Astrocyte of the cerebellum (primary cell): ENCODE measurements around the gene AKR1B15.
"Not testable (repeated sequence)": the region's sequence is repeated elsewhere in the genome, so short reads cannot be mapped to it uniquely, and the experiment has no call there.

Source experiments
- DNase-seq: peaks from one replicate; pipeline ENCODE4 v3.0.0-alpha.2; 2011; ENCODE audit warnings: low read depth
- H3K4me3 ChIP-seq: 2 replicates; pipeline ENCODE4 v1.5.1; 2011; ENCODE audit warnings: mild to moderate bottlenecking, low read depth, low read length, moderate library complexity
- in situ Hi-C: cut with HindIII; loops from 2 replicates; pipeline ENCODE4 v1.10.0; 2017; ENCODE audit warnings: low sequenced_read_pairs
- TF ChIP-seq, protein P1 (sequence below): IDR thresholded peaks from 2 replicates; pipeline ENCODE4 v1.5.1; 2012; ENCODE audit warnings: low read length, low read depth, moderate library complexity, mild to moderate bottlenecking; ENCODE audit errors: missing control alignments

AKR1B15 gene

DNA sequence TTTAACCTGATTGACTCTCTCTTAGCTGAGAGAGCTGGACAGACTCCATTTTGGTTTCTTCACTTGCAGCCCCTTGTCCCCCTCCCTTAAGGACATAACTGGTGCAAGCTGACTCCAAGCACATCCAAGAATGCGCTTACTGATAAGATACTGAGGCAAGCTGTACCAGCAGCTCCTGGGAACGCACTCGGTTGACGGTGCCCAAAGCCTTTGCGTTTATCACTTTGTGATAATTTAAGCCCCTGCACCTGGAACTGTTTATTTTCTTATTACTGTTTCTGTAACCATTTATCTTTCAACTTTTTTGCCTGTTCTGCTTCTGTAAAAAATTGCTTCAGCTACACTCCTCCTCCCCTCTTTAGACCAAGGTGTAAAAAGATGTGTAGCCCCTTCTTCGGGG lies 8.5 kb downstream of the AKR1B15 start:
- in situ Hi-C loops: no loop called here
- TF ChIP-seq, protein P1, sequence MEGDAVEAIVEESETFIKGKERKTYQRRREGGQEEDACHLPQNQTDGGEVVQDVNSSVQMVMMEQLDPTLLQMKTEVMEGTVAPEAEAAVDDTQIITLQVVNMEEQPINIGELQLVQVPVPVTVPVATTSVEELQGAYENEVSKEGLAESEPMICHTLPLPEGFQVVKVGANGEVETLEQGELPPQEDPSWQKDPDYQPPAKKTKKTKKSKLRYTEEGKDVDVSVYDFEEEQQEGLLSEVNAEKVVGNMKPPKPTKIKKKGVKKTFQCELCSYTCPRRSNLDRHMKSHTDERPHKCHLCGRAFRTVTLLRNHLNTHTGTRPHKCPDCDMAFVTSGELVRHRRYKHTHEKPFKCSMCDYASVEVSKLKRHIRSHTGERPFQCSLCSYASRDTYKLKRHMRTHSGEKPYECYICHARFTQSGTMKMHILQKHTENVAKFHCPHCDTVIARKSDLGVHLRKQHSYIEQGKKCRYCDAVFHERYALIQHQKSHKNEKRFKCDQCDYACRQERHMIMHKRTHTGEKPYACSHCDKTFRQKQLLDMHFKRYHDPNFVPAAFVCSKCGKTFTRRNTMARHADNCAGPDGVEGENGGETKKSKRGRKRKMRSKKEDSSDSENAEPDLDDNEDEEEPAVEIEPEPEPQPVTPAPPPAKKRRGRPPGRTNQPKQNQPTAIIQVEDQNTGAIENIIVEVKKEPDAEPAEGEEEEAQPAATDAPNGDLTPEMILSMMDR: no peak
- no peak overlapping the region for H3K4me3 ChIP-seq
- DNase-seq: no peak

- no peak overlapping the region for H3K4me3 ChIP-seq
- in situ Hi-C loops: no loop called here
- TF ChIP-seq, protein P1: no peak
- no peak for DNase-seq
Measured at GRCh38 chr7:134558370-134558769, 9.5 kb downstream of the AKR1B15 start.

DNA sequence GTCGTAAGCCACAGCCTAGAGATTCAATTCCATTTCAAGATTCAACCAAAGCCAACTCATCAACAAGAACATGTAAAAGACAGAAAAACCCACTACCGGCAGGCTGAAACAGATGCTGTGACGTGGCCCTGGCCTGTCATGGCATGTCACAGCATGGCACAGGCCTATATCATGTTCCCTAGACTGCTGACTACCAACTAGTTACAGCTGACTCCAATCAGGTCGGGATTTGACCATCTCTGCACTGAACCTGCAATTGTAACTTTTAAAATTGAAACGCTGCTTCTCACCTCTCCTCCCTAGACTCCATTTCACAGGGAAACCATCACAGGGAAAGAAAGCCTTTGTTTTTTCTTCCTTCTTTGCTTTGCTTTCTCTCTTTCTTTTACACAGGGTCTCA lies 12.7 kb downstream of the AKR1B15 start:
- in situ Hi-C loops, DNase-seq, H3K4me3 ChIP-seq: not testable (repeated sequence)

- no peak overlapping the region for H3K4me3 ChIP-seq
- TF ChIP-seq, protein P1: no peak
- peak; percentile 80 for DNase-seq
- in situ Hi-C loops: no loop called here
Measured at GRCh38 chr7:134562136-134562535, 13.2 kb downstream of the AKR1B15 start.

DNA sequence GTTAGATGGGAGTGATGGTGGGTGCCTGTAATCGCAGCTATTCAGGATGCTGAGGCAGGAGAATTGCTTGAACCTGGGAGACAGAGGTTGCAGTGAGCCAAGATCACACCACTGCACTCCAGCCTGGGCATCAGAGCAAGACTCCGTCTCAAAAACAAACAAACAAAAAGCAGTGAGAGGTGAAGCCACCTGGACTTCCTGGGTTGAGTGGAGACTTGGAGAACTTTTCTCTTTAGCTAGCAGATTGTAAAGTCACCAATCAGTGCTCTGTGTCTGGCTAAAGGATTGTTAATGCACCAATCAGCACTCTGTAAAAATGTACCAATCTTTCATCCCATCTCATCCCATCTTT lies 14.5 kb downstream of the AKR1B15 start:
- H3K4me3 ChIP-seq, in situ Hi-C loops, DNase-seq: not testable (repeated sequence)

- in situ Hi-C loops: no loop called here
- DNase-seq: no peak
- TF ChIP-seq, protein P1: no peak
- no peak overlapping the region for H3K4me3 ChIP-seq
Measured at GRCh38 chr7:134565643-134566136, 16.8 kb downstream of the AKR1B15 start.

GRCh38 chr7:134567368-134567767 lies 18.5 kb downstream of the AKR1B15 start:
- in situ Hi-C loops: no loop called here
- TF ChIP-seq, protein P1: no peak
- DNase-seq: no peak
- no peak overlapping the region for H3K4me3 ChIP-seq

DNA sequence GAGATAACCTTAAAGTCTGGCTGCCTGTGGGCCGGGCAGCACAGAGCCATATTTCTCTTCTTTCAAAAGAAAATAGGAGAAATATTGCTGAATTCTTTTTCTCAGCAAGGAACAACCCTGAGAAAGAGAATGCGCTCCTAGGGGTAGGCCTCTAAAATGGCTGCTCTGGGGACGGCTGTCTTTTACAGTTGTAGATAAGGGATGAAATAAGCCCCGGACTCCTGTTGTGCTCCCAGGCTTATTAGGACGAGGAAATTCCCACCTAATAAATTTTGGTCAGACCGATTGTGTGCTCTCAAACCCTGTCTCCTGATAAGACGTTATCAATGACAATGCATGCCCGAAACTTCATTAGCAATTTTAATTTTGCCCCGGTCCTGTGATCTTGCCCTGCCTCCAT lies 21.1 kb downstream of the AKR1B15 start:
- H3K4me3 ChIP-seq, DNase-seq, in situ Hi-C loops: not testable (repeated sequence)
